Amniotic stem cell (primary cell): ENCODE data around the gene CCDC14.
A peak's percentile ranks its signal among the peaks of the same experiment; 100 is the strongest.
"Not testable (repeated sequence)": the region's sequence is repeated elsewhere in the genome, so short reads cannot be mapped to it uniquely, and the experiment has no call there.

Experiments
- DNase-seq: peaks from one replicate; lab custom pipeline; 2025; lab: John Stamatoyannopoulos, UW

The CCDC14 gene

DNA sequence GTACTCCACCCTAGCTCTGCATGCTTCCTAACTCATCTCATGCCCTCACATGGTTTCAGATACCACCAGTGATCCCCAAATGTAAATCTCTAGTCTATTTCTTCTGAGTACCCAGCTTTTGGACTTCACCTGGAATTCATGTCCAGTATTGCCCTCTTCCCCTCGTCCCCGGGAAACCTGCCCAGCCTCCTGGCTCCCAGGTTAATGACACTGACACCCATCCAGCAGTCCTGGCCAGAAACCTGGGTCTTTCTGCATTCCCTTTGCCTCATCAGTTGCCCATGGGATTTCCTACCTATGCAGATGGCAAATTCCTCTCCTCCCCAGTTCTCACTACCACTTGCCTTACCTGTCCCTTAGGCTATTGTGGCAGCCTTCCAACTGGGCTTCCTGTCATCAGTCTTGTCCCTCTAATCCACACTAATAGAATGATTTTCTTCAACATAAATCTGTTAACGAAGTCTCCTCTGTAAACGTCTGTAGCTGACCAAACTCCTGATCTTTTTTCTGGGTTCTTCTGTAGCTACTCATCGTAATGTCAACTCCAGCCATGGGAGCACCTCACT, 61.6 kb downstream of the CCDC14 start:
- no peak for DNase-seq

DNA sequence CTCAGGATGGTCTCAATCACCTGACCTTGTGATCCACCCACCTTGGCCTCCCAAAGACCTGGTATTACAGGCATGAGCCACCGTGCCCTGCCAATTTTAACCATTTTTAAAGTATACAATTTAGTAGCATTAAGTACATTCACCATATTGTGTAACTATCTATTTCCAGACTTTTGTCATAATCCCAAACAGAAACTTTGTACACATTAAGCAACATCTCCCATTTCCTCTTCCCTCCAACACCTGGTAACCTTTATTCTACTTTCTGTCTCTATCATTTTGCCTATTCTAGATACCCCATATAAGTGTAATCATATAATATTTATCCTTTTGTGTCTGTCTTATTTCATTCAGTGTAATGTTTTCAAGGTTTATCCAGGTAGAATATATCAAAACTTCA, 68.0 kb downstream of the CCDC14 start:
- DNase-seq = no peak

DNA sequence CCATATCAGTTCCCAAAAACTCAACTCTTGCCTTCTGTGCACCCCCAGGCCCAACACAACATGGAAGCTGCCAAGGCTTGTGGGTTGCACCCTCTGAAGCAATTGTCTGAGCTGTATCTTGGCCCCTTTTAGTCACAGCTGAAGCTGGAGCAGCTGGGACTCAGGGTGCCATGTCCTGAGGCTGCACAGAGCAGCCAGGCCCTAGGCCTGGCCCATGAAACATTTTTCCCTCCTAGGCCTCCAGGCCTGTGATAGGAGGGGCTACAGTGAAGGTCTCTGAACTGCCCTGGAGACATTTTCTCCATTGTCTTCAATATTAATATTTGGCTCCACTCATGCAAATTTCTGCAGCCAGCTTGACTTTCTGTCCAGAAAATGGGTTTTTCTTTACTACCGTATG, 68.8 kb downstream of the CCDC14 start:
- DNase-seq = no peak

DNA sequence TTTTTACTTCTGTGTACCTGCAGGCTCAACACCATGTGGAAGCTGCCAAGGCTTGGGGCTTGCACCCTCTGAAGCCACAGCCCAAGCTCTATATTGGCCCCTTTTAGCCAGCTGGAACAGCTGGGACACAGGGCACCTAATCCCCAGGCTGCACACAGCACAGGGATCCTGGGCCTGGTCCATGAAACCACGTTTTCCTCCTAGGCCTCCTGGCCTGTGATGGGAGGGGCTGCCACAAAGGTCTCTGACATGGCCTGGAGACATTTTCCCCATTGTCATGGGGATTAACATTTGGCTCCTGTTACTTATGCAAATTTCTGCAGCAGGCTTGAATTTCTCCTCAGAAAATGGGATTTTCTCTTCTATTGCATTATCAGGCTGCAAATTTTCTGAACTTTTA, 70.0 kb downstream of the CCDC14 start:
- not testable (repeated sequence) for DNase-seq

DNA sequence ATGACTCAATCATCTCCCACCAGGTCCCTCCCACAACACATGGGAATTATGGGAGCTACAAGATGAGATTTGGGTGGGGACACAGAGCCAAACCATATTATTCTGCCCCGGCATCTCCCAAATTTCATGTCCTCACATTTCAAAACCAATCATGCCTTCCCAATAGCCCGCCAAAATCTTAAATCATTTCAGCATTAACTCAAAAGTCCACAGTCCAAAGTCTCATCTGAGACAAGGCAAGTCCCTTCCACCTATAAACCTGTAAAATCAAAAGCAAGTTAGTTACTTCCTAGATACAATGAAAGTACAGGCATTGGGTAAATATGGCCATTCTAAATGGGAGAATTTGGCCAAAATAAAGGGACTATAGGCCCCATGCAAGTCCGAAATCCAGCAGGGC, 70.9 kb downstream of the CCDC14 start:
- not testable (repeated sequence) for DNase-seq

DNA sequence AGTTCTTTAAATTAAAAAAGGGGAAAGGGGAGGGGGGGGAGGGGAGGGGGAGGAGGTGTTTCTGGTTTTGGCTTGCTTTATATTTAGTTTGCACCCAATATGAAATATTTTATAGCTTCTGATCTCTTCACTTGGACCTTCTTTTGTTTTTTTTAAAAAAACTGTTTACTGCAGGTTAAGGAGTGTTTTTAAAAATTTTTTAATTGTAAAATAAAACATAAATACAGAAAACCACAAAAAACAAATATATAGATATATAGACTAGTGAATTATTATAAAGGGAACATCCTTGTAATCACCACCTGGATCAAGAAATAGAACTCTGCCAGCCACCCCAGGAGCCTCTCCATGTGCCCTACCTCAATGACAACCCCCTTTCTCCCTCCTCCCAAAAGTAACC, 76.0 kb downstream of the CCDC14 start:
- no peak for DNase-seq

DNA sequence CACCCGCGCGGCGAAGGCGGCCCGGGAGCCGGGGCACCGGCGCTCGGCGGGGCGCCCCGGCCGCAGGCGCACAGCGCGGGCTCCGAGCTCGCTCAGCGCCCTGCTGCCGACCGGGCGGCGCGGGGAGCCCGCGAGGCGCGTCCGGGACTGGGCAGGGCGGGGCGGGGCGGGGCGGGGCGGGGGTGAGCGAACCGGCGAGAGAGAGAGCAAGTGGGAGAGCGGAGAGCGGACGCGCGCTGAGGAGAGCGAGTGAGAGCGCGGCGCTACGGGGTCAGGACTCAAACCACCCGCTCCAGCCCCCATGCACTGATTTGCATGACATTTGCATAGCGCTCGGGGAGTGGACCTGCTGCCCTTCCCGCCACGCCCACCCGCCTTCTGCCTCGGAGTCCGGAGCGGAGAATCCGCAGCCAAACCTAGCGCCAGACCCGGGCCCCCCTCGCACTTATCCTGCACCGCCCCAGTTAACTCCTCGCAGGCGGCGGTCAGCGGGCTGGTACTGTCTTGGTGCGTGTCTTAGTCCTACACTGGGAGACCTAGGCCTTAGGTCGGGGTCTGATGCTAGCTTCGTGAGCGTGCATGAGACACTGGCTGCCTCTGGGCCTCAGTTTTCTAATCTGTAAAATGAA, 76.7 kb downstream of the CCDC14 start, which contains the start of gene MYLK:
MYLK (minus strand) TSS at position 130 of the 629 bp plus-strand sequence. CDS start 90,491 bp downstream, outside the sequence.
- DNase-seq = peak; percentile 82

DNA sequence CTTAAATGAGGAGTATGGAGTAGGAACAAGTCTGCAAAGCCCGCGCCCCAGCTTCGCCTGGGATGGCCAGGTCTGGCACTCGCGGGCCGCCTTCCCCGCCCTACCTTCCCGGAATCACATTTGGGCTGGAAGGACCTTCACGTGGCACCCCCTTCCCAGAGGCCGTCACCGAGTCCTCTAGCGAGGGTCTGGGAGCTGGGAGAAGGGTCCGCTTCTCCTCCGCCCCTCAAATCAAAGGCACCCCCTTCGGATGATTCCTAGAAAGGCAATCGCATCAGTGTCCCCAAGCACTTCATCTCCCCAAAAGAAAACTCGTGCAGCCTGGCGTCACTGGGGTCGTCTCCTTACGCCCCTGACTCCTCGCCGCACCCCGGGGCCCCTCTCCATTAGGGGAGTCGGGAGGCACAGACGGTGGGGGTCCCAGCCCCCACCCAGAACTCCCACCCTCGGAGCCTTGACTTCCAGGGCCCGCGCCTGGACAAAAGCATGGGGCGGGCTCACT, 77.3 kb downstream of the CCDC14 start:
- no peak for DNase-seq

DNA sequence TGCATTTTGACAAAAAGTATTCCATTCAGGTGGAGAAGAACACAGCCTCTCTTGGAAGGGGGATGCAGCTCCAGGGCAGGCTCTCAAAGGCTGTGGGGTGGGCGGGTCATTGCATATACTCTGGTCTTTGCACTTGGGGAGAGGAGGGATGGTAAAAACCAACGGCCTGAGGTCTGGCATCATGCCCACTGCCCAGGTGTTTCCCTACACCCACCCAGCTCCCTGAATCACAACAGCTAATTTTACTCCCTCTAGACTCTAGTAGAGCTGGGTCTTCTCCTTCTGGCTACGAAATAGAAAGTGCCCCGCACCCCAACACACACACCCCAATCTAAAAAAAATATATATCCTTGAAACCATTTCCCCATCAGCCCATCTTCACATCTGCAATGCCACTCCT, 77.9 kb downstream of the CCDC14 start:
- DNase-seq = no peak

DNA sequence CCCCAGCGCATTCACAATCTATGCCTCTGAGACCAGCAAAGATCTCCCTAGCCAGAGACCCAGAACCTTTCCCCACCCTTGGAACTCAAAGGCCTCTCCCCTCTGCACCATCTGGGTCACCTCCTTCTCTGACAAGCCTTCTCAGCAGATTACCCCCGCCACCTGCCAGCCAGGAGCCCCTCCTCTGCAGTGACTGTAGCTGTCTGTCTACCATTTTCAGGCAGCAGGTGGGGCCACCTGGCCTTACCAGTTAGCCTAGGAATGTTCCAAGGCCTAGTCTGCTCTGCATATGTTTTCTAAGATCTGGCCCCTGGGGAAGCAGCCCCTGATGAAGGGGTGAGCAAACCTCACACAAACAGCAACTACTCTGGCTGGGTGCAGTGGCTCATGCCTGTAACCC, 79.3 kb downstream of the CCDC14 start:
- DNase-seq = no peak

DNA sequence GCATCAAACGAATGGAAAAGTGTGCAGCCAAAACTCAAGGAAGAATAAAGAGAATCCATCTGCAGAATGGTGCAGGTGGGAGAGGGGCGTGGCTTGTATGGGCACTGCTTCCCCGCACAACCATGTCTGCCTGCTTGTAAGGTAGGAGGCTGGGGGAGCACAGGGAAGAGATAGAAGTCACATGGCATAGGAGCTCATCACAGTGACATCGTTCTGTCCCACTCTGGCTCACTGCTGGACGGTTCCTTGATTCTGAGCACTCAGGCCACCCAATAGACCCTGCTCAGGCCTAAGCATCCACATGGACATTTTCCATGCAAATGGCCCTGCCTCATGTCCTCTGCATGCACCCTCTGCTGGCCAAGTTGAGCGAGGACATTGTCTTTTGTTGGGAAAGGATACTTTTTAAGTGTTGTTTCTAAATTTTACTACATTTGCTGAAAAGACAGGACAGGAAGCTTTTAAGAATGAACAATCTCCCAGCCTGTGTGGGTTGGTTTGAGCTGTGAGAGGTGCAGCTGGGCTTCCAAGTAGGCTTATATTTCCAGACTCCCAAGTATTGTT, 79.9 kb downstream of the CCDC14 start:
- DNase-seq = no peak

DNA sequence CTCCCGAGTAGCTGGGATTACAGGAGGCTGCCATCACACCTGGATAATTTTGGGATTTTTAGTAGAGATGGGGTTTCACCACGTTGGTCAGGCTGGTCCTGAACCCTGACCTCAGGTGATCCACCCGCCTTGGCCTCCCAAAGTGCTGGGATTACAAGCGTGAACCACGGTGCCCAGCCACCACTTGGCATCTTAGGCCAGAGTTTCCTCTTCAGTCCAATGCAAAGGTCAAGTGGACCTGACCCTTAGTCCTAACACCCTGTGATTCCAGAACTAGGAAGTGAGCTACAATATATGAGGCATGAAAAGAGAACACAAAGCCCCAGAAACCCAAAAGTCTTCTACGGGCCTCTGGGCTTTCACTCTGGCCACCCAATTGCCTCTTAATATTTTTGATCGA, 82.2 kb downstream of the CCDC14 start:
- DNase-seq = no peak

DNA sequence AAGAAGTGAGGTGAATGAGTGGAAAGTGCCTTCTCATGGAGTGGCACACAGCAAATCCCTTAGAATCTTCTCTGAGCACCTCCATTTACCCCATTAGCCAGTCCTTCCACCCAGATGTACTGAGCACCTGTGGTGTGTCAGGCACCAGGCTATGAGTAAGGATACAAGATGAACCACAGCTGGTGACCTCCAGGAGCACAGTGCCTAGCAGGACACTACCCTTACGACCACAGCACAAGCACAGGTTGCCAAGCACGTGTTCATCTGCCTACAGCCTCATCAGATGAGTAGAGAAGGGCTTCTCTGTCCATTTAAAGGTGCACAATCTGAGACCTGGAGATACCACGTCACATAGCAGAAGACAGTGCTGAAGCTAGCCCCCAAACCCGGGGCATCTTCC, 83.1 kb downstream of the CCDC14 start:
- no peak for DNase-seq

DNA sequence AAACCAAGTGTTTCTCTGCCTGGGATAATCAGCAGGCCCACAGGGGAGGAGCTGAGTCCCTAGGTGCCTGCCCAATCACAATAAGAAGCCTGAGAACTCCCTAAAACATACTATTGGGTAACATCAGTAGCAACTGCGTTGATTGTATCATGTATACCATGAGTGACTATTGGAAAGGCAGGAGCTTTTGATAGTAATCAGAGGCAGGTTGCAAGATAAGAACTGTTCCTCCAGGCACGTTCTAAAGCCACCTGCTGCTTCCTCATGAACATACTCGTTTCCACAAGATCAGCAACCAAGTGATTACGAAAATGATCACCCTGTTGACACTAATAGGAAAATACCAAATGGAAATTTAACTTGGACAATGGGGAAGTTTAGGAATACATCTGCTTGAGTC, 83.6 kb downstream of the CCDC14 start:
- no peak for DNase-seq

DNA sequence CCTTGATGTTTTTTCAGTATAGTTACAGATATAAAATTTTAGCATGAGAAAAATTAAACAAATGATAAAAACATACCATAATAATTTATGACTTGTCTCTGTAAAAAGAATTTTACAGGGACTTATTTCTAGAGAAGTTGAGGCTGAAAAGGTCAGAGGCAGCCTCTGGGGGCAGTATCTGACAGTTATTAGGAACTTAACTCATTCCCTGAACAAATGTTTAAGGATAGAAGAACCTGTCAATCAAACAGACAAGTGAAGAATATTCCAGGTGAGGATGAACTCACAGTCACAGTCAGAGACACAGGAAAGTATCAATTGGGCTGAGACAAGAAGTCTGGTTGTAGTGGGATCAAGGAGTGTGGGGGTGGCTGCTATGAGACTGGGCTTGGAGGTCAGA, 84.2 kb downstream of the CCDC14 start:
- DNase-seq = no peak

DNA sequence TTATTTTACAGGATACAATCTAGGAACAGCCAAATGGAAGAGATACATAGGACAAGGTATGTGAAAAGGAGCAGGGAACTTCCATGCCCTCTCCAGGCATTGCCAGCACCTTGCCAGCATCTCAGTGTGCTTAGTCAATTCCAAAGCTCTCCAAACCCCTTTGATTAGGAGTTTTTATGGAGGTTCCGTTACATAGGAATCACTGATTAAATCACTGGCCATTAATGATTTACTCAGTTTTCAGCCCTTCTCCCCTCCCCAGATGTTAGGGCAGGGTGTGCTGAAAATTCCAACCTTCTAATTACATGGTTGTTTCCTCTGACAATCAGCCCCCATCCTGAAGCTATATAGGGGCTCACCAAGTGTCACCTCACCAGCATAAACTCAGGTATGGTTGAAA, 88.4 kb downstream of the CCDC14 start:
- no peak for DNase-seq

DNA sequence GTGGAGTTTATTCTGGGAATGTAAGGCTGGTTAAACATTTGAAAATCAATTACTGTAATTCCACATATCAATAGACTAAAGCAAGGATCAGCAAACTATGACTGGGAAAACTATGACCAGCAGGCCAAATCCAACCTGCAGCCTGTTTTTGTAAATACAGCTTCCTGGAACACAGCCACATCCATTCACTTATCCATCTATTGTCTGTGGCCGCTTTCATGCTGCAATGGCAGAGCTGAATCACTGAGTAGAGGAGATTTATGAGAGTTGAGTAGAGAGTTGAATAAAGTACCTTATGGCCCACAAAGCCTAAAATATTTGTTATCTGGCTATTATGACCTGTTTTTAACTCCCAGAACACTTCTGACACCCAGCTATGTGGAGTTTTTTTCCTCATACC, 89.1 kb downstream of the CCDC14 start:
- no peak for DNase-seq

DNA sequence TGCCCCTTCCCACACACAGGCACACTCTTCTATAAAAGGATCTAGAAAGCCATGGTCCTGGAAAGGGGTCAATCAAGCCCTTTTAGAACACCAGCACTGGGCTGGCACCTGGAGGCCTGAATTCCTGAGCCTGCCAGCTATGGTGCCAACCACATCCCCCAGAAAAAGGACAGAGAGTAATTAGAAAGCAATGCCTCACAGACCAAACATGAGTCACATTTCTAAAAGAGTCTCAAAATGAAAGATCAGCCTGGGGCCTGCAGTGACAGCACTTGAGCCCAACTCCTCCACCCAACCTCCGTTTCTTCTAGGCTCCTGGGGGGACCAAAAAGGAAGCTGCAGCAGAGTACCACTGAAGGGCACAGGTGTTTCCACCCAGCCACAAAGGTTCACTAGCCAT, 91.0 kb downstream of the CCDC14 start:
- DNase-seq = no peak

DNA sequence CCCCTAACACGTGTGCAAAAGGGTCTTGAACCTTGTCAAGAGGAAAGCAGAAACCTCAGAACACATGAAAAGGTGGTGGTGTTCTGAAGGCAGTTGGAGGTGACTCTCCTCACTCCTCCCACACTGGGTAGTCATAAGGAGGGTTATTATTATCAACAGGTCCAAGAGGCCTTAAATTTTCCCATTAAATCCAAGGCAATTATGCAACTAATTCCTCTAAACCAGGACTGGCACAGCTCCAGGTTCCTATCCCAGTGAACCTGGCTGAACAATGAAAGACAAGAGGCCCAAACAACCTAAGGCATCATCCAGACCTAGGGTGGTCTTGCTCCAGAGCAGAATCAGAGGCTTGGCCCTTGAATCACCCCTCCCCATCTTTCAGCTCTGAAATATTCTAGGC, 91.9 kb downstream of the CCDC14 start:
- no peak for DNase-seq

DNA sequence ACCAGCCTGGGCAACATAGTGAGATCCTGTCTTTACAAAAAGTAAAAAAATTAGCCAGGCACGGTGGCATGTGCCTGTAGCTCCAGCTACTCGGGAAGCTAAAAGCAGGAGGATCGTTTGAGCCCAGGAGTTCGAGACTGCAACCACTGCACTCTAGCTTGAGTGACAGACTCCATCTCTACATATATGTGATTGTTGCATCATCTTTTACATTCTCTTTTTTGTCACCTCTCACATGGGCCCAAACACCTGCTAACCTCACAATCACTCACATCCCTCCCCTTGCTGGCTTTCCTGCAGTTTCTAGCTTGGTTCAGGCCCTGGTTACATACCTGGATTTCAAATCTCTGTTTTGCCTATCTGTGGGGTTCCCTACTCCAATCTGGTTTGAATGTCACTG, 96.3 kb downstream of the CCDC14 start:
- no peak for DNase-seq
